IMR-90 (cell line): ENCODE data around the gene KRTAP5-3. TPM values are rescaled to one million over a fixed set of nuclear protein-coding genes. Genes with fewer than 3 reads are reported as not detected.
A peak's percentile ranks its signal among the peaks of the same experiment; 100 is the strongest.

Experiments used
- ATAC-seq: fragments of 200-7000 bp; cut with Tn5 transposase; 2 replicates; pipeline ENCODE4 v1.9.1; 2020; ENCODE audit warnings: low read depth, mild to moderate bottlenecking, moderate library complexity
- BruUV-seq: library from RNA; stranded (reverse); fragments of 400-500 nt; replicated peaks from 2 replicates; lab custom pipeline; 2021; lab: Mats Ljungman, UMichigan
- CTCF ChIA-PET: fragments of 300-600 bp; formaldehyde crosslinking; extraction: SDS; loops from one replicate; lab custom pipeline; 2021; ENCODE audit warnings: antibody characterized with exemption; lab: Yijun Ruan, JAX
- POLR2A ChIA-PET: fragments of 300-600 bp; sonication (Branson Sonifier 250); formaldehyde crosslinking; loops from one replicate; lab custom pipeline; 2022; ENCODE audit warnings: antibody characterized with exemption; ENCODE audit not compliant: unreplicated experiment; lab: Charles Lee
- DNase-seq: peaks from one replicate; pipeline ENCODE4 v3.0.0; 2013
- H2AFZ ChIP-seq: replicated peaks from 2 replicates; pipeline ENCODE3; 2013; ENCODE audit warnings: low read length, mild to moderate bottlenecking; ENCODE audit not compliant: poor library complexity
- H2AK5ac ChIP-seq: 2 replicates; pipeline ENCODE4 v1.6.1; 2013; ENCODE audit warnings: low read depth, low read length, inconsistent platforms
- H2AK9ac ChIP-seq: replicated peaks from 2 replicates; pipeline ENCODE3; 2013; ENCODE audit warnings: mild to moderate bottlenecking, low read depth, low read length, moderate library complexity; ENCODE audit not compliant: poor library complexity
- H2BK120ac ChIP-seq: 2 replicates; pipeline ENCODE4 v1.6.1; 2013; ENCODE audit warnings: low read depth, low read length, inconsistent platforms
- H2BK15ac ChIP-seq: 3 replicates; pipeline ENCODE4 v1.6.1; 2013; ENCODE audit warnings: low read depth, low read length, inconsistent platforms
- H2BK20ac ChIP-seq: 2 replicates; pipeline ENCODE4 v1.6.1; 2013; ENCODE audit warnings: low read depth, mild to moderate bottlenecking, inconsistent platforms, low read length, moderate library complexity
- H2BK5ac ChIP-seq: 2 replicates; pipeline ENCODE4 v1.6.1; 2013; ENCODE audit warnings: mild to moderate bottlenecking, low read depth, low read length, inconsistent platforms; ENCODE audit not compliant: poor library complexity, severe bottlenecking
- H3K14ac ChIP-seq: replicated peaks from 2 replicates; pipeline ENCODE4 v1.6.1; 2013; ENCODE audit warnings: low read depth, low read length, inconsistent platforms
- H3K18ac ChIP-seq: 2 replicates; pipeline ENCODE4 v1.6.1; 2013; ENCODE audit warnings: low read depth, low read length, control low read depth
- H3K23ac ChIP-seq: 2 replicates; pipeline ENCODE4 v1.6.1; 2013; ENCODE audit warnings: low read depth, low read length, inconsistent platforms
- H3K27ac ChIP-seq: 2 replicates; pipeline ENCODE4 v1.5.1; 2013; ENCODE audit warnings: mild to moderate bottlenecking, control low read depth, low read length; ENCODE audit not compliant: insufficient read depth
- H3K27me3 ChIP-seq: 2 replicates; pipeline ENCODE4 v1.6.1; 2013; ENCODE audit warnings: low read length; ENCODE audit not compliant: control insufficient read depth, insufficient read depth
- H3K36me3 ChIP-seq: 2 replicates; pipeline ENCODE4 v1.6.1; 2013; ENCODE audit warnings: low read length, mixed read lengths; ENCODE audit not compliant: control insufficient read depth, insufficient read depth
- H3K4ac ChIP-seq: 2 replicates; pipeline ENCODE4 v1.6.1; 2013; ENCODE audit warnings: low read depth, low read length, inconsistent platforms
- H3K4me1 ChIP-seq: 2 replicates; pipeline ENCODE4 v1.6.1; 2013; ENCODE audit warnings: low read length, mixed read lengths; ENCODE audit not compliant: control insufficient read depth, insufficient read depth
- H3K4me2 ChIP-seq: 2 replicates; pipeline ENCODE4 v1.6.1; 2013; ENCODE audit warnings: low read depth, mild to moderate bottlenecking, control low read depth, low read length, moderate library complexity
- H3K4me3 ChIP-seq: 2 replicates; pipeline ENCODE4 v1.5.1; 2013; ENCODE audit warnings: low read depth, mild to moderate bottlenecking, control low read depth, low read length, moderate library complexity; ENCODE audit not compliant: insufficient read depth
- H3K56ac ChIP-seq: 2 replicates; pipeline ENCODE4 v1.6.1; 2013; ENCODE audit warnings: low read length, inconsistent platforms; ENCODE audit not compliant: insufficient read depth; ENCODE audit errors: extremely low read depth
- H3K79me1 ChIP-seq, 2 experiments: 2 replicates each; pipeline ENCODE4 v1.6.1; 2013; ENCODE audit warnings: low read length in 2 of 2, inconsistent platforms in 1 of 2, low read depth in 1 of 2
- H3K9ac ChIP-seq: 2 replicates; pipeline ENCODE4 v1.6.1; 2013; ENCODE audit warnings: low read depth, low read length, control low read depth
- H3K9me1 ChIP-seq: 2 replicates; pipeline ENCODE4 v1.6.1; 2013; ENCODE audit warnings: low read length, inconsistent platforms; ENCODE audit not compliant: insufficient read depth
- H3K9me3 ChIP-seq: 2 replicates; pipeline ENCODE4 v1.6.1; 2013; ENCODE audit warnings: low read length; ENCODE audit not compliant: control insufficient read depth, insufficient read depth
- H4K20me1 ChIP-seq: 2 replicates; pipeline ENCODE4 v1.6.1; 2013; ENCODE audit warnings: low read length, inconsistent platforms; ENCODE audit not compliant: insufficient read depth
- H4K5ac ChIP-seq: 2 replicates; pipeline ENCODE4 v1.6.1; 2013; ENCODE audit warnings: mild to moderate bottlenecking, low read depth, low read length, control low read depth
- H4K8ac ChIP-seq, 2 experiments: 2 replicates each; pipeline ENCODE4 v1.6.1; 2013; ENCODE audit warnings: low read depth in 2 of 2, low read length in 2 of 2, control low read depth in 1 of 2, inconsistent platforms in 1 of 2
- H4K91ac ChIP-seq: 2 replicates; pipeline ENCODE4 v1.6.1; 2013; ENCODE audit warnings: low read depth, low read length, inconsistent platforms; ENCODE audit not compliant: insufficient read depth
- CHD1 ChIP-seq: IDR thresholded peaks from 2 replicates; pipeline ENCODE4 v1.6.1; 2012; ENCODE audit warnings: low read depth, low read length, improper control_type of control experiment
- NFE2L2 ChIP-seq: fragments of 150-350 bp; IDR thresholded peaks from 2 replicates; pipeline ENCODE4 v1.6.1; 2016; ENCODE audit warnings: low read depth, mild to moderate bottlenecking, low read length
- RFX5 ChIP-seq: IDR thresholded peaks from 2 replicates; pipeline ENCODE4 v1.8.0; 2012; ENCODE audit warnings: low read depth, mild to moderate bottlenecking, low read length, moderate library complexity
- WGBS, 2 experiments: methylation state at CpG; one replicate each; pipeline versions ENCODE4 v1.1.5 to v1.1.7; 2013; ENCODE audit warnings: missing lambda C conversion rate in 2 of 2; ENCODE audit not compliant: insufficient read length in 1 of 2; ENCODE audit errors: extremely low coverage in 2 of 2; 5-methylcytosine and 5-hydroxymethylcytosine counted together
- dilution Hi-C: fragments of 300-500 bp; cut with HindIII; formaldehyde crosslinking; loops from one replicate; pipeline ENCODE4 v1.14.3; 2018; ENCODE audit warnings: low sequenced_read_pairs; ENCODE audit not compliant: unreplicated experiment
- in situ Hi-C: fragments of 300-500 bp; cut with MboI; formaldehyde crosslinking; loops from 3 replicates; pipeline ENCODE4 v1.14.3; 2019; ENCODE audit warnings: low sequenced_read_pairs, inconsistent platforms, mixed read lengths
- intact Hi-C: fragments of 100-400 bp; cut with micrococcal nuclease; formaldehyde crosslinking; loops from 2 replicates; pipeline ENCODE4 v1.10.0; 2022
- polyA plus RNA-seq, 3 experiments: library from polyadenylated mRNA; depleted of rRNA; stranded (reverse); fragments of >200 nt; gene quantifications; 2 replicates each; pipeline ENCODE4 v1.2.3, GENCODE V29; 2012; ENCODE audit warnings: low replicate concordance in 1 of 3
- total RNA-seq: library from RNA; depleted of rRNA; stranded (reverse); fragments of >200 nt; gene quantifications from 2 replicates; pipeline ENCODE4 v1.2.3, GENCODE V29; 2012

The KRTAP5-3 gene
- total and polyA plus RNA-seq, 2 of the 4 experiments (the other 2 are of a cell fraction), result not detected

- H3K27me3 ChIP-seq, result peaks cover 19% of the 10 kb centered on the region
- H3K23ac ChIP-seq, result no peak overlapping the region
- 0 out of 2 replicates have a peak, but pooled peaks cover 5% of the 10 kb centered on the region for H3K9me1 ChIP-seq
- no peak for ATAC-seq
- ChIA-PET POLR2A (interaction anchor here (0.9 kb wide), 1 partner anchor 11 kb away, joined by 3 read pairs; no protein-coding TSS in a partner anchor), CTCF (no interaction called here)
- H4K20me1 ChIP-seq, result peaks cover 75% of the 10 kb centered on the region
- no peaks in the 10 kb centered on the region for H3K9me3 ChIP-seq
- no peak overlapping the region for H2BK15ac ChIP-seq
- H3K4me2 ChIP-seq, result no peak overlapping the region
- no peak overlapping the region for H2BK120ac ChIP-seq
- dilution Hi-C loops, result no loop called here
- peak overlapping the region; percentile 10 for H2AFZ ChIP-seq
- in situ Hi-C loops, result no loop called here
- intact Hi-C loops, result no loop called here
- no peak overlapping the region for H3K4ac ChIP-seq
- no TSS peak for BruUV-seq
- H3K36me3 ChIP-seq, result no peaks in the 10 kb centered on the region; the same call in 1 of the 2 replicates
- H3K4me3 ChIP-seq, result no peak overlapping the region
- no peak overlapping the region for H2AK9ac ChIP-seq
- H2BK20ac ChIP-seq, result no peak overlapping the region
- H3K9ac ChIP-seq, result no peak overlapping the region
- no peak overlapping the region for H3K18ac ChIP-seq
- no peak overlapping the region for H4K91ac ChIP-seq
- 86% methylated on average over 7 of the region's 14 CpGs; no CpG with 5 or more reads in 1 of the 2 experiments for WGBS, 2 experiments
- TF ChIP-seq CHD1 (no peak), NFE2L2 (no peak), RFX5 (no peak)
- no peak overlapping the region for H2AK5ac ChIP-seq
- no peak overlapping the region for H3K14ac ChIP-seq
- no peak overlapping the region for H3K56ac ChIP-seq
- no peak overlapping the region for H4K8ac ChIP-seq
- no peak overlapping the region for H3K27ac ChIP-seq
- peaks cover 8% of the 10 kb centered on the region for H3K4me1 ChIP-seq
- H3K79me1 ChIP-seq, result peaks cover 11 to 30% of the 10 kb centered on the region in 2 experiments; a peak in 2 of 4 replicates
- H4K5ac ChIP-seq, result no peak overlapping the region
- no peak overlapping the region for H2BK5ac ChIP-seq
- no peak for DNase-seq
Measured at GRCh38 chr11:1569251-1569780, 38.9 kb downstream of the KRTAP5-3 start.
